Skeletal muscle tissue (tissue), 4 donors: ENCODE data around the gene FAM153A. TPM values are rescaled to one million over a fixed set of nuclear protein-coding genes. Genes with fewer than 3 reads are reported as not detected.
"Not testable (repeated sequence)": the region's sequence is repeated elsewhere in the genome, so short reads cannot be mapped to it uniquely, and the experiment has no call there.

Experiments
- H3K27ac ChIP-seq: one replicate; pipeline ENCODE4 v1.7.0; 2013; ENCODE audit warnings: mild to moderate bottlenecking, low read depth, low read length, inconsistent platforms
- H3K27me3 ChIP-seq, 3 donors: one replicate each; pipeline ENCODE4 v1.7.0; 2013; ENCODE audit warnings: low read length in 3 of 3; ENCODE audit not compliant: control insufficient read depth in 3 of 3, insufficient read depth in 3 of 3
- H3K36me3 ChIP-seq, 3 donors: one replicate each; pipeline ENCODE4 v1.7.0; 2013; ENCODE audit warnings: low read length in 3 of 3; ENCODE audit not compliant: control insufficient read depth in 3 of 3, insufficient read depth in 3 of 3
- H3K4me1 ChIP-seq, 3 donors: one replicate each; pipeline ENCODE4 v1.7.0; 2013; ENCODE audit warnings: low read length in 3 of 3, mild to moderate bottlenecking in 3 of 3; ENCODE audit not compliant: control insufficient read depth in 3 of 3, insufficient read depth in 3 of 3
- H3K4me3 ChIP-seq, 3 donors: one replicate each; pipeline ENCODE4 v1.7.0; 2013; ENCODE audit warnings: low read length in 3 of 3
- H3K9ac ChIP-seq, 3 donors: one replicate each; pipeline ENCODE4 v1.7.0; 2013; ENCODE audit warnings: low read length in 3 of 3, mild to moderate bottlenecking in 3 of 3, moderate library complexity in 2 of 3, low read depth in 1 of 3
- H3K9me3 ChIP-seq, 3 donors: one replicate each; pipeline ENCODE4 v1.7.0; 2013; ENCODE audit warnings: low read length in 3 of 3; ENCODE audit not compliant: control insufficient read depth in 3 of 3
- total RNA-seq: library from RNA; depleted of rRNA; stranded (reverse); fragments of >200 nt; gene quantifications from one replicate; pipeline ENCODE4 v1.2.3, GENCODE V29; 2014
- donor health status: Osteomylitis.

FAM153A gene
- not detected for total RNA-seq

- not testable (repeated sequence) for H3K4me3 ChIP-seq, H3K9me3 ChIP-seq, H3K4me1 ChIP-seq, H3K27me3 ChIP-seq, H3K36me3 ChIP-seq, H3K27ac ChIP-seq, H3K9ac ChIP-seq
These were observed at the start of gene FAM153A for GRCh38 chr5:177782792-177783633. Gene FAM153A (minus strand): TSS chr5:177782899.

- H3K9ac ChIP-seq, H3K4me3 ChIP-seq, H3K9me3 ChIP-seq, H3K36me3 ChIP-seq, H3K27me3 ChIP-seq, H3K27ac ChIP-seq, H3K4me1 ChIP-seq: not testable (repeated sequence)
These were observed 49.6 kb upstream of the FAM153A start for GRCh38 chr5:177832287-177832686.

GRCh38 chr5:177826073-177826472 is 43.4 kb upstream of the FAM153A start:
- H3K9me3 ChIP-seq, H3K9ac ChIP-seq, H3K27ac ChIP-seq, H3K36me3 ChIP-seq, H3K4me1 ChIP-seq, H3K27me3 ChIP-seq, H3K4me3 ChIP-seq: not testable (repeated sequence)

- H3K27ac ChIP-seq, H3K36me3 ChIP-seq, H3K9ac ChIP-seq, H3K4me3 ChIP-seq, H3K9me3 ChIP-seq, H3K4me1 ChIP-seq, H3K27me3 ChIP-seq: not testable (repeated sequence)
These were observed 42.1 kb upstream of the FAM153A start for GRCh38 chr5:177824776-177825175.

GRCh38 chr5:177822489-177822888 is 39.8 kb upstream of the FAM153A start:
- H3K9me3 ChIP-seq, H3K4me1 ChIP-seq, H3K9ac ChIP-seq, H3K4me3 ChIP-seq, H3K27ac ChIP-seq, H3K27me3 ChIP-seq, H3K36me3 ChIP-seq: not testable (repeated sequence)

GRCh38 chr5:177819664-177820063 is 37.0 kb upstream of the FAM153A start:
- H3K9ac ChIP-seq, H3K36me3 ChIP-seq, H3K27me3 ChIP-seq, H3K9me3 ChIP-seq, H3K27ac ChIP-seq, H3K4me1 ChIP-seq, H3K4me3 ChIP-seq: not testable (repeated sequence)

- not testable (repeated sequence) for H3K27me3 ChIP-seq, H3K9me3 ChIP-seq, H3K9ac ChIP-seq, H3K36me3 ChIP-seq, H3K4me3 ChIP-seq, H3K27ac ChIP-seq, H3K4me1 ChIP-seq
These were observed 30.2 kb upstream of the FAM153A start for GRCh38 chr5:177812814-177813425.

- H3K9me3 ChIP-seq = not testable (repeated sequence)
These were observed 29.6 kb upstream of the FAM153A start for GRCh38 chr5:177812160-177812743.

GRCh38 chr5:177809209-177809913 is 26.7 kb upstream of the FAM153A start:
- not testable (repeated sequence) for H3K9ac ChIP-seq, H3K27ac ChIP-seq, H3K9me3 ChIP-seq, H3K36me3 ChIP-seq, H3K4me1 ChIP-seq, H3K4me3 ChIP-seq, H3K27me3 ChIP-seq

More at GRCh38 chr5:177812160-177812743, 29.6 kb upstream of the FAM153A start:
- not testable (repeated sequence) for H3K27me3 ChIP-seq, H3K4me3 ChIP-seq, H3K4me1 ChIP-seq, H3K9ac ChIP-seq, H3K27ac ChIP-seq, H3K36me3 ChIP-seq

- H3K27me3 ChIP-seq, H3K9ac ChIP-seq, H3K9me3 ChIP-seq: not testable (repeated sequence)
These were observed 25.7 kb upstream of the FAM153A start for GRCh38 chr5:177808420-177808819.

More at GRCh38 chr5:177808420-177808819, 25.7 kb upstream of the FAM153A start:
- not testable (repeated sequence) for H3K4me1 ChIP-seq, H3K27ac ChIP-seq, H3K4me3 ChIP-seq, H3K36me3 ChIP-seq
